ENCODE measurements around the gene CDAN1. TPM values are rescaled to one million over a fixed set of nuclear protein-coding genes. Genes with fewer than 3 reads are reported as not detected.

The CDAN1 gene, protein sequence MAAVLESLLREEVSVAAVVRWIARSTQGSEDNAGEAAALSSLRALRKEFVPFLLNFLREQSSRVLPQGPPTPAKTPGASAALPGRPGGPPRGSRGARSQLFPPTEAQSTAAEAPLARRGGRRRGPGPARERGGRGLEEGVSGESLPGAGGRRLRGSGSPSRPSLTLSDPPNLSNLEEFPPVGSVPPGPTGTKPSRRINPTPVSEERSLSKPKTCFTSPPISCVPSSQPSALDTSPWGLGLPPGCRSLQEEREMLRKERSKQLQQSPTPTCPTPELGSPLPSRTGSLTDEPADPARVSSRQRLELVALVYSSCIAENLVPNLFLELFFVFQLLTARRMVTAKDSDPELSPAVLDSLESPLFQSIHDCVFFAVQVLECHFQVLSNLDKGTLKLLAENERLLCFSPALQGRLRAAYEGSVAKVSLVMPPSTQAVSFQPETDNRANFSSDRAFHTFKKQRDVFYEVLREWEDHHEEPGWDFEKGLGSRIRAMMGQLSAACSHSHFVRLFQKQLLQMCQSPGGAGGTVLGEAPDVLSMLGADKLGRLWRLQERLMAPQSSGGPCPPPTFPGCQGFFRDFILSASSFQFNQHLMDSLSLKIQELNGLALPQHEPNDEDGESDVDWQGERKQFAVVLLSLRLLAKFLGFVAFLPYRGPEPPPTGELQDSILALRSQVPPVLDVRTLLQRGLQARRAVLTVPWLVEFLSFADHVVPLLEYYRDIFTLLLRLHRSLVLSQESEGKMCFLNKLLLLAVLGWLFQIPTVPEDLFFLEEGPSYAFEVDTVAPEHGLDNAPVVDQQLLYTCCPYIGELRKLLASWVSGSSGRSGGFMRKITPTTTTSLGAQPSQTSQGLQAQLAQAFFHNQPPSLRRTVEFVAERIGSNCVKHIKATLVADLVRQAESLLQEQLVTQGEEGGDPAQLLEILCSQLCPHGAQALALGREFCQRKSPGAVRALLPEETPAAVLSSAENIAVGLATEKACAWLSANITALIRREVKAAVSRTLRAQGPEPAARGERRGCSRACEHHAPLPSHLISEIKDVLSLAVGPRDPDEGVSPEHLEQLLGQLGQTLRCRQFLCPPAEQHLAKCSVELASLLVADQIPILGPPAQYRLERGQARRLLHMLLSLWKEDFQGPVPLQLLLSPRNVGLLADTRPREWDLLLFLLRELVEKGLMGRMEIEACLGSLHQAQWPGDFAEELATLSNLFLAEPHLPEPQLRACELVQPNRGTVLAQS
- 29.9 TPM for total RNA-seq (ENCODE audit: unreplicated experiment)
- long read RNA-seq, partial matches to known transcripts: 1 of 1 reads
- long read RNA-seq, other reads (novel, unspliced or antisense): 0 of 1 reads

DNA sequence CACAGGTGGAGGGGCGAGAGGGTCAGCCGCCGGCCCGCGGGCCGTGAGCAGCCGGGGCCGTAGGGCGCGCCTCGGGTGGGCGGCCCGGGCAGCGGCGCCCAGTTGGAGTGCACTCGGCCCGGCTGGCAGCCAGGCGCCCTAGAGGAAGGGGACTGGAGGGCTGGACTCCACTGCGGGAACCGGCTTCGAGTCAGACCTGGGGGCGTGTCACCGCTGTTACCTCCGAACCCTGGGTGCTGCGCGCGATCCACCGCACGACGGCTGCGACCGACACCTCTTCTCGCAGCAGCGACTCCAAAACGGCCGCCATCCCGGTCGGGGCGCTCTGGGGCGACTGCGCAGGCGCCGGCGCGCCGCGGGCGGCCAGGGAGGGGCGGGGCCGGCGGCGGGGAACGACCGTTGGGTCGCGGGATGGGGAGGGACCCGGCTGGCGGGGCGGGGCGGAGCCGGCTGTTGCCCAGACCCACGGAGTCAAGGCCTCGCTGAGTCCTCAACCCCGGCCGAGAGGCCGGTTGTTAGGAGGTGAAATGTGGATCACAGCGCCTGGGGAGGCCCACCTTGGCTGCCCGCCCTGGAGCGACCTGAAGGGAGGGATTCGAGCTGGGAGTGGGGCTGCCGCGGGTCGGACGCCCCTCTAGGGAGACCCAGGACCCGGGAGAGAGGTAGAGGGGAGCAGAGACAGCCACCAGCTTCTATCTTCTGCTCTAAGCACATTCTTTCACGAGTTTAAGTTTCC, at the start of gene CDAN1:
CDAN1 (minus strand) TSS at position 336 of the 736 bp plus-strand sequence; CDS start at position 310, 26 bp downstream.
- no peak within 1 kb of the TSS for H3K27ac Mint-ChIP-seq (ENCODE audit: unreplicated experiment)
- H3K36me3 Mint-ChIP-seq (ENCODE audit: low read depth, unreplicated experiment): peaks cover 22% of the 10 kb centered on the region
- H3K9me3 Mint-ChIP-seq (ENCODE audit: unreplicated experiment): no peaks in the 10 kb centered on the region
- H3K27me3 Mint-ChIP-seq (ENCODE audit: unreplicated experiment): peaks cover 11% of the 10 kb centered on the region
- DNase-seq (ENCODE audit: low spot score): peak; percentile 97
- TF ChIP-seq, protein P1, sequence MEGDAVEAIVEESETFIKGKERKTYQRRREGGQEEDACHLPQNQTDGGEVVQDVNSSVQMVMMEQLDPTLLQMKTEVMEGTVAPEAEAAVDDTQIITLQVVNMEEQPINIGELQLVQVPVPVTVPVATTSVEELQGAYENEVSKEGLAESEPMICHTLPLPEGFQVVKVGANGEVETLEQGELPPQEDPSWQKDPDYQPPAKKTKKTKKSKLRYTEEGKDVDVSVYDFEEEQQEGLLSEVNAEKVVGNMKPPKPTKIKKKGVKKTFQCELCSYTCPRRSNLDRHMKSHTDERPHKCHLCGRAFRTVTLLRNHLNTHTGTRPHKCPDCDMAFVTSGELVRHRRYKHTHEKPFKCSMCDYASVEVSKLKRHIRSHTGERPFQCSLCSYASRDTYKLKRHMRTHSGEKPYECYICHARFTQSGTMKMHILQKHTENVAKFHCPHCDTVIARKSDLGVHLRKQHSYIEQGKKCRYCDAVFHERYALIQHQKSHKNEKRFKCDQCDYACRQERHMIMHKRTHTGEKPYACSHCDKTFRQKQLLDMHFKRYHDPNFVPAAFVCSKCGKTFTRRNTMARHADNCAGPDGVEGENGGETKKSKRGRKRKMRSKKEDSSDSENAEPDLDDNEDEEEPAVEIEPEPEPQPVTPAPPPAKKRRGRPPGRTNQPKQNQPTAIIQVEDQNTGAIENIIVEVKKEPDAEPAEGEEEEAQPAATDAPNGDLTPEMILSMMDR (IDR thresholded peaks at IDR 0.05; ENCODE audit: unreplicated experiment): no peak
- H3K4me1 Mint-ChIP-seq (ENCODE audit: unreplicated experiment): no peaks in the 10 kb centered on the region
- peak within 1 kb of the TSS; percentile 95 for H3K4me3 Mint-ChIP-seq (ENCODE audit: unreplicated experiment)

DNA sequence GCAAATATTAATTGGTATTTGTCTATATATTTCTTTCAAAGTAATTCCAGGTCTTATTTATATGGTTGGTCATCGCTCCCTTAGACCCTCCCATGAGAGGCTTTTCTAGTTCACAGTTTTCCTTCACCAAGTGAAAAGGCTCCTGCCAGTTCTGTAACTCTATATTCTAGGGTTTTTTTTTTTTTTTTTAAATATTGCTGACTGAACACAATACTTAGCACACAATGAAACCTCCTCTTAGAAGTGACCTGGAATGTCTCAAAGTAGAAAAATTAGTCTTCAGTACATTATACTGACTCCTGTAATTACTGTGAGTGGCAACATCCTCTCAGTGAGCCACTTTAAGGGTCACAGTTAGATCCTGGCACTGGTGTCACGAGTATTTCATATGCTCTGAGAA, 48.6 kb upstream of the CDAN1 start:
- H3K9me3 Mint-ChIP-seq (ENCODE audit: unreplicated experiment): no peaks in the 10 kb centered on the region
- TF ChIP-seq, protein P1 (IDR thresholded peaks at IDR 0.05; ENCODE audit: unreplicated experiment): no peak
- no peak for DNase-seq (ENCODE audit: low spot score)
- H3K36me3 Mint-ChIP-seq (ENCODE audit: low read depth, unreplicated experiment): peaks cover 4% of the 10 kb centered on the region
- H3K4me1 Mint-ChIP-seq (ENCODE audit: unreplicated experiment): no peaks in the 10 kb centered on the region
- H3K27ac Mint-ChIP-seq (ENCODE audit: unreplicated experiment): no peak overlapping the region
- no peak overlapping the region for H3K4me3 Mint-ChIP-seq (ENCODE audit: unreplicated experiment)
- H3K27me3 Mint-ChIP-seq (ENCODE audit: unreplicated experiment): peaks cover 6% of the 10 kb centered on the region

DNA sequence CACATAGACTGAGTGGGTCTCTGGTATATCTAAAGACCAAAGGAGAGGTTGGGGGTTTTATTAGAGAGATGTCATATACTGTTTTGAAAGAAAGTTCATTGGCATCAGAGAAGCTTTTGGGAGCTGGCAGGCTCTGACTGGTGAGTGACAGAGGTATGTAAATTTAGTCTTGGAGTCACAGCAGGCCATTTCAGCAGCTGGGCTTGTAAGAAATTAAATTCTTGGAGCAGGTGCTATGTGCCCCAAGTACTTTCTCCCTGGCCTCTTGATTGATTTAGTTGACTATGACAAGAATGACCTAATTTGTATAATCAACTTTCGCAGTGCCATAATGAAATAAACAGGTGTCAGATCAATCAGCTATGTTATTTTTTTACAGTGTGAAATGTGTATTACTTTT, 47.8 kb upstream of the CDAN1 start:
- no peak for DNase-seq (ENCODE audit: low spot score)
- TF ChIP-seq, protein P1 (IDR thresholded peaks at IDR 0.05; ENCODE audit: unreplicated experiment): no peak
- Mint-ChIP-seq H3K27ac (ENCODE audit: unreplicated experiment) (no peak overlapping the region), H3K36me3 (ENCODE audit: low read depth, unreplicated experiment) (peaks cover 4% of the 10 kb centered on the region), H3K9me3 (ENCODE audit: unreplicated experiment) (no peaks in the 10 kb centered on the region), H3K27me3 (ENCODE audit: unreplicated experiment) (peaks cover 6% of the 10 kb centered on the region), H3K4me3 (ENCODE audit: unreplicated experiment) (no peak overlapping the region), H3K4me1 (ENCODE audit: unreplicated experiment) (no peaks in the 10 kb centered on the region)

DNA sequence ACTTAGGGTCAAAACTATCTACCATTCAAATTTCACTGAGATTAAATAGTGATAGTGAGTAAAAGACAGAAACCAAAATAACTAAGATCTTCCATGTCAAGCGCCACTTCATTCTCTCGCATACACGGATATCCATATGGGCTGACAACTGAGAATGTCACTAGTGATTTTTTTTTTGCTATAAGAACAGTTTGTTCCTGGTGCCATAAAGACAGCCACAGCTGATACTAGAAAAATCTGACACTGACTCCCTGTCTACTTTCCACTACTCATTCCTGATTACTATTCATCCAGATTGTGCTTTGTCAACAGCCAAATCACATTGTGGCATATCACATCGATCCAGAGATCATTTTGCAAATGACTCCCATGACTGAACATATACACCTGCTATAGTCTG, 45.8 kb upstream of the CDAN1 start:
- Mint-ChIP-seq H3K27me3 (ENCODE audit: unreplicated experiment) (peaks cover 6% of the 10 kb centered on the region), H3K36me3 (ENCODE audit: low read depth, unreplicated experiment) (peaks cover 4% of the 10 kb centered on the region), H3K9me3 (ENCODE audit: unreplicated experiment) (no peaks in the 10 kb centered on the region), H3K27ac (ENCODE audit: unreplicated experiment) (no peak overlapping the region), H3K4me3 (ENCODE audit: unreplicated experiment) (no peak overlapping the region), H3K4me1 (ENCODE audit: unreplicated experiment) (no peaks in the 10 kb centered on the region)
- TF ChIP-seq, protein P1 (IDR thresholded peaks at IDR 0.05; ENCODE audit: unreplicated experiment): no peak
- no peak for DNase-seq (ENCODE audit: low spot score)
